Esophagus squamous epithelium (tissue), 5 donors: Measurements from ENCODE around the gene TAF9B. TPM values are rescaled to one million over a fixed set of nuclear protein-coding genes. Genes with fewer than 3 reads are reported as not detected.

ENCODE experiments used
- DNase-seq: peaks from one replicate; lab custom pipeline; 2025; lab: John Stamatoyannopoulos, UW
- H3K27ac ChIP-seq, 4 donors: fragments of 200-600 bp; sonication (generic); one replicate each; pipeline ENCODE4 v1.5.1; 2016 to 2019; ENCODE audit warnings: mild to moderate bottlenecking in 1 of 4
- H3K27me3 ChIP-seq, 4 donors: fragments of 200-600 bp; sonication (generic); 1 replicate in 3 of 4; 2 replicates in 1 of 4; pipeline versions ENCODE4 v1.5.1 to v1.6.0; 2017 to 2021; ENCODE audit warnings: antibody characterized with exemption in 1 of 4
- H3K36me3 ChIP-seq, 3 donors: fragments of 200-600 bp; sonication (generic); one replicate each; pipeline ENCODE4 v1.5.1; 2016 to 2019
- H3K4me1 ChIP-seq, 3 donors: fragments of 200-600 bp; sonication (generic); one replicate each; pipeline ENCODE4 v1.5.1; 2017 to 2019
- H3K4me3 ChIP-seq, 4 donors: fragments of 200-600 bp; sonication (generic); 1 replicate in 3 of 4; 2 replicates in 1 of 4; pipeline ENCODE4 v1.5.1; 2016 to 2019; ENCODE audit warnings: mild to moderate bottlenecking in 2 of 4, moderate library complexity in 1 of 4
- H3K9me3 ChIP-seq, 3 donors: fragments of 200-600 bp; sonication (generic); one replicate each; pipeline ENCODE4 v1.5.1; 2016 to 2019
- CTCF ChIP-seq, 6 experiments: fragments of 450-650 bp in 4 of 6; fragments of 200-600 bp in 2 of 6; sonication (generic) in 2 of 6; IDR thresholded peaks; one replicate each; pipeline ENCODE4 v1.5.1; 2016 to 2019; ENCODE audit warnings: antibody characterized with exemption in 6 of 6, mild to moderate bottlenecking in 4 of 6, moderate library complexity in 4 of 6
- POLR2A ChIP-seq, 4 donors: fragments of 450-650 bp; IDR thresholded peaks; one replicate each; pipeline ENCODE4 v1.6.1; 2017; ENCODE audit warnings: antibody characterized with exemption in 4 of 4, mild to moderate bottlenecking in 4 of 4, moderate library complexity in 3 of 4
- WGBS, 2 donors: methylation state at CpG; one replicate each; pipeline ENCODE4 v1.1.5; 2018; 5-methylcytosine and 5-hydroxymethylcytosine counted together
- intact Hi-C: fragments of 100-400 bp; cut with DNase I; formaldehyde crosslinking; loops from one replicate; pipeline ENCODE4 v1.15.0; 2022
- total RNA-seq, 4 donors: library from RNA; depleted of rRNA; stranded (reverse); fragments of >200 nt; gene quantifications; one replicate each; pipeline ENCODE4 v1.1.0, GENCODE V29; 2016
- donor health status: DM: yes; HTN: yes; CAD: no.

Gene TAF9B
- total RNA-seq, 4 donors from 2014 or later = 6.6 to 25.2 (median 16.5) TPM

- Histone ChIP-seq H3K4me3 (no peak overlapping the region), H3K27me3 (no peaks in the 10 kb centered on the region), H3K4me1 (peaks cover 0 to 73% (median 8%) of the 10 kb centered on the region in 3 donors), H3K9me3 (no peaks in the 10 kb centered on the region), H3K36me3 (peaks cover 0 to 43% (median 0%) of the 10 kb centered on the region in 3 donors), H3K27ac (no peak overlapping the region)
- DNase-seq = no peak
- no peak for TF ChIP-seq POLR2A (IDR thresholded peaks at IDR 0.05)
- no peak for TF ChIP-seq CTCF (IDR thresholded peaks at IDR 0.05)
- 62 to 66% methylated on average over 2 of the region's 2 CpGs for WGBS, 2 donors
- intact Hi-C loops = no loop called here
Observed at GRCh38 chrX:78109458-78109857, 30.0 kb downstream of the TAF9B start.

GRCh38 chrX:78106651-78106986, 32.8 kb downstream of the TAF9B start:
- Histone ChIP-seq H3K27me3 (no peaks in the 10 kb centered on the region), H3K27ac (peak overlapping the region in 2 of 4 donors; percentile 95 to 97), H3K4me3 (peak overlapping the region in 3 of 4 donors; percentile 74 to 79 (median 77)), H3K36me3 (peaks cover 0 to 15% (median 0%) of the 10 kb centered on the region in 3 donors), H3K9me3 (no peaks in the 10 kb centered on the region), H3K4me1 (peaks cover 0 to 68% (median 8%) of the 10 kb centered on the region in 3 donors)
- no peak for TF ChIP-seq CTCF (IDR thresholded peaks at IDR 0.05)
- no peak for TF ChIP-seq POLR2A (IDR thresholded peaks at IDR 0.05)
- intact Hi-C loops = no loop called here
- DNase-seq = no peak
- 62 to 67% methylated on average over 1 of the region's 1 CpG for WGBS, 2 donors

GRCh38 chrX:78105944-78106650, 33.4 kb downstream of the TAF9B start:
- peaks cover 0 to 64% (median 8%) of the 10 kb centered on the region in 3 donors for H3K4me1 ChIP-seq
- no peaks in the 10 kb centered on the region for H3K9me3 ChIP-seq
- 30 to 53% methylated on average over 5 to 9 of the region's 11 CpGs for WGBS, 2 donors
- DNase-seq = no peak
- no peaks in the 10 kb centered on the region for H3K27me3 ChIP-seq
- TF ChIP-seq CTCF (IDR thresholded peaks at IDR 0.05) (no peak), POLR2A (IDR thresholded peaks at IDR 0.05) (no peak)
- H3K36me3 ChIP-seq = peaks cover 0 to 10% (median 0%) of the 10 kb centered on the region in 3 donors
- H3K4me3 ChIP-seq = peak overlapping the region; percentile 58 to 79 (median 76)
- peak overlapping the region in 3 of 4 donors; percentile 95 to 97 (median 95) for H3K27ac ChIP-seq
- intact Hi-C loops = no loop called here

GRCh38 chrX:78104447-78105176, 34.8 kb downstream of the TAF9B start:
- Histone ChIP-seq H3K36me3 (no peaks in the 10 kb centered on the region), H3K9me3 (no peaks in the 10 kb centered on the region), H3K27ac (peak overlapping the region; percentile 92 to 97 (median 95)), H3K4me3 (peak overlapping the region; percentile 58 to 79 (median 76)), H3K27me3 (no peaks in the 10 kb centered on the region), H3K4me1 (peaks cover 0 to 50% (median 8%) of the 10 kb centered on the region in 3 donors)
- TF ChIP-seq CTCF (IDR thresholded peaks at IDR 0.05) (no peak), POLR2A (IDR thresholded peaks at IDR 0.05) (peak in 1 of 4 donors; percentile 23)
- intact Hi-C loops = no loop called here
- DNase-seq = no peak
- WGBS, 2 donors = 0 to 59% methylated on average over 12 to 15 of the region's 27 CpGs
